IMR-90 (cell line): ENCODE data around the gene CCDC200. TPM values are rescaled to one million over a fixed set of nuclear protein-coding genes. Genes with fewer than 3 reads are reported as not detected.

Experiments
- ATAC-seq: fragments of 200-7000 bp; cut with Tn5 transposase; 2 replicates; pipeline ENCODE4 v1.9.1; 2020; ENCODE audit warnings: low read depth, mild to moderate bottlenecking, moderate library complexity
- BruUV-seq: library from RNA; stranded (reverse); fragments of 400-500 nt; replicated peaks from 2 replicates; lab custom pipeline; 2021; lab: Mats Ljungman, UMichigan
- CTCF ChIA-PET: fragments of 300-600 bp; formaldehyde crosslinking; extraction: SDS; loops from one replicate; lab custom pipeline; 2021; ENCODE audit warnings: antibody characterized with exemption; lab: Yijun Ruan, JAX
- POLR2A ChIA-PET: fragments of 300-600 bp; sonication (Branson Sonifier 250); formaldehyde crosslinking; loops from one replicate; lab custom pipeline; 2022; ENCODE audit warnings: antibody characterized with exemption; ENCODE audit not compliant: unreplicated experiment; lab: Charles Lee
- DNase-seq: peaks from one replicate; pipeline ENCODE4 v3.0.0; 2013
- H2AFZ ChIP-seq: replicated peaks from 2 replicates; pipeline ENCODE3; 2013; ENCODE audit warnings: low read length, mild to moderate bottlenecking; ENCODE audit not compliant: poor library complexity
- H2AK5ac ChIP-seq: 2 replicates; pipeline ENCODE4 v1.6.1; 2013; ENCODE audit warnings: low read depth, low read length, inconsistent platforms
- H2AK9ac ChIP-seq: replicated peaks from 2 replicates; pipeline ENCODE3; 2013; ENCODE audit warnings: mild to moderate bottlenecking, low read depth, low read length, moderate library complexity; ENCODE audit not compliant: poor library complexity
- H2BK120ac ChIP-seq: 2 replicates; pipeline ENCODE4 v1.6.1; 2013; ENCODE audit warnings: low read depth, low read length, inconsistent platforms
- H2BK15ac ChIP-seq: 3 replicates; pipeline ENCODE4 v1.6.1; 2013; ENCODE audit warnings: low read depth, low read length, inconsistent platforms
- H2BK20ac ChIP-seq: 2 replicates; pipeline ENCODE4 v1.6.1; 2013; ENCODE audit warnings: low read depth, mild to moderate bottlenecking, inconsistent platforms, low read length, moderate library complexity
- H2BK5ac ChIP-seq: 2 replicates; pipeline ENCODE4 v1.6.1; 2013; ENCODE audit warnings: mild to moderate bottlenecking, low read depth, low read length, inconsistent platforms; ENCODE audit not compliant: poor library complexity, severe bottlenecking
- H3K14ac ChIP-seq: replicated peaks from 2 replicates; pipeline ENCODE4 v1.6.1; 2013; ENCODE audit warnings: low read depth, low read length, inconsistent platforms
- H3K18ac ChIP-seq: 2 replicates; pipeline ENCODE4 v1.6.1; 2013; ENCODE audit warnings: low read depth, low read length, control low read depth
- H3K23ac ChIP-seq: 2 replicates; pipeline ENCODE4 v1.6.1; 2013; ENCODE audit warnings: low read depth, low read length, inconsistent platforms
- H3K27ac ChIP-seq: 2 replicates; pipeline ENCODE4 v1.5.1; 2013; ENCODE audit warnings: mild to moderate bottlenecking, control low read depth, low read length; ENCODE audit not compliant: insufficient read depth
- H3K27me3 ChIP-seq: 2 replicates; pipeline ENCODE4 v1.6.1; 2013; ENCODE audit warnings: low read length; ENCODE audit not compliant: control insufficient read depth, insufficient read depth
- H3K36me3 ChIP-seq: 2 replicates; pipeline ENCODE4 v1.6.1; 2013; ENCODE audit warnings: low read length, mixed read lengths; ENCODE audit not compliant: control insufficient read depth, insufficient read depth
- H3K4ac ChIP-seq: 2 replicates; pipeline ENCODE4 v1.6.1; 2013; ENCODE audit warnings: low read depth, low read length, inconsistent platforms
- H3K4me1 ChIP-seq: 2 replicates; pipeline ENCODE4 v1.6.1; 2013; ENCODE audit warnings: low read length, mixed read lengths; ENCODE audit not compliant: control insufficient read depth, insufficient read depth
- H3K4me2 ChIP-seq: 2 replicates; pipeline ENCODE4 v1.6.1; 2013; ENCODE audit warnings: low read depth, mild to moderate bottlenecking, control low read depth, low read length, moderate library complexity
- H3K4me3 ChIP-seq: 2 replicates; pipeline ENCODE4 v1.5.1; 2013; ENCODE audit warnings: low read depth, mild to moderate bottlenecking, control low read depth, low read length, moderate library complexity; ENCODE audit not compliant: insufficient read depth
- H3K56ac ChIP-seq: 2 replicates; pipeline ENCODE4 v1.6.1; 2013; ENCODE audit warnings: low read length, inconsistent platforms; ENCODE audit not compliant: insufficient read depth; ENCODE audit errors: extremely low read depth
- H3K79me1 ChIP-seq, 2 experiments: 2 replicates each; pipeline ENCODE4 v1.6.1; 2013; ENCODE audit warnings: low read length in 2 of 2, inconsistent platforms in 1 of 2, low read depth in 1 of 2
- H3K9ac ChIP-seq: 2 replicates; pipeline ENCODE4 v1.6.1; 2013; ENCODE audit warnings: low read depth, low read length, control low read depth
- H3K9me1 ChIP-seq: 2 replicates; pipeline ENCODE4 v1.6.1; 2013; ENCODE audit warnings: low read length, inconsistent platforms; ENCODE audit not compliant: insufficient read depth
- H3K9me3 ChIP-seq: 2 replicates; pipeline ENCODE4 v1.6.1; 2013; ENCODE audit warnings: low read length; ENCODE audit not compliant: control insufficient read depth, insufficient read depth
- H4K20me1 ChIP-seq: 2 replicates; pipeline ENCODE4 v1.6.1; 2013; ENCODE audit warnings: low read length, inconsistent platforms; ENCODE audit not compliant: insufficient read depth
- H4K5ac ChIP-seq: 2 replicates; pipeline ENCODE4 v1.6.1; 2013; ENCODE audit warnings: mild to moderate bottlenecking, low read depth, low read length, control low read depth
- H4K8ac ChIP-seq, 2 experiments: 2 replicates each; pipeline ENCODE4 v1.6.1; 2013; ENCODE audit warnings: low read depth in 2 of 2, low read length in 2 of 2, control low read depth in 1 of 2, inconsistent platforms in 1 of 2
- H4K91ac ChIP-seq: 2 replicates; pipeline ENCODE4 v1.6.1; 2013; ENCODE audit warnings: low read depth, low read length, inconsistent platforms; ENCODE audit not compliant: insufficient read depth
- BHLHE40 ChIP-seq: fragments of 150-350 bp; IDR thresholded peaks from 2 replicates; pipeline ENCODE4 v1.6.1; 2016; ENCODE audit warnings: mild to moderate bottlenecking, low read depth, low read length
- CEBPB ChIP-seq: IDR thresholded peaks from 2 replicates; pipeline ENCODE4 v1.6.1; 2012; ENCODE audit warnings: low read depth, low read length, improper control_type of control experiment
- CHD1 ChIP-seq: IDR thresholded peaks from 2 replicates; pipeline ENCODE4 v1.6.1; 2012; ENCODE audit warnings: low read depth, low read length, improper control_type of control experiment
- CTCF ChIP-seq: conservative IDR thresholded peaks from 2 replicates; pipeline ENCODE4 v1.5.1; 2012; ENCODE audit warnings: mild to moderate bottlenecking, low read depth, low read length, improper control_type of control experiment
- ELK1 ChIP-seq: fragments of 150-350 bp; IDR thresholded peaks from 2 replicates; pipeline ENCODE4 v1.6.1; 2016; ENCODE audit warnings: low read depth, mild to moderate bottlenecking, low read length, moderate library complexity, borderline replicate concordance
- FOS ChIP-seq: fragments of 150-350 bp; IDR thresholded peaks from 2 replicates; pipeline ENCODE4 v1.6.1; 2016; ENCODE audit warnings: low read depth, low read length
- MAFK ChIP-seq: IDR thresholded peaks from 2 replicates; pipeline ENCODE4 v1.6.1; 2012; ENCODE audit warnings: low read depth, low read length, improper control_type of control experiment
- MAZ ChIP-seq: IDR thresholded peaks from 2 replicates; pipeline ENCODE4 v1.6.1; 2012; ENCODE audit warnings: low read depth, mild to moderate bottlenecking, low read length, improper control_type of control experiment, moderate library complexity, borderline replicate concordance
- MXI1 ChIP-seq: IDR thresholded peaks from 2 replicates; pipeline ENCODE4 v1.6.1; 2012; ENCODE audit warnings: low read depth, mild to moderate bottlenecking, low read length, moderate library complexity, borderline replicate concordance
- NFE2L2 ChIP-seq: fragments of 150-350 bp; IDR thresholded peaks from 2 replicates; pipeline ENCODE4 v1.6.1; 2016; ENCODE audit warnings: low read depth, mild to moderate bottlenecking, low read length
- POLR2A ChIP-seq: IDR thresholded peaks from 2 replicates; pipeline ENCODE4 v1.6.1; 2012; ENCODE audit warnings: mild to moderate bottlenecking, low read depth, low read length
- RAD21 ChIP-seq: IDR thresholded peaks from 2 replicates; pipeline ENCODE4 v1.6.1; 2012; ENCODE audit warnings: low read length, improper control_type of control experiment
- RCOR1 ChIP-seq: IDR thresholded peaks from 2 replicates; pipeline ENCODE4 v1.6.1; 2012; ENCODE audit warnings: mild to moderate bottlenecking, low read length, improper control_type of control experiment; ENCODE audit not compliant: insufficient replicate concordance
- RFX5 ChIP-seq: IDR thresholded peaks from 2 replicates; pipeline ENCODE4 v1.8.0; 2012; ENCODE audit warnings: low read depth, mild to moderate bottlenecking, low read length, moderate library complexity
- SMC3 ChIP-seq: fragments of 150-350 bp; IDR thresholded peaks from 2 replicates; pipeline ENCODE4 v1.6.1; 2016; ENCODE audit warnings: low read depth, mild to moderate bottlenecking, antibody characterized with exemption, low read length, moderate library complexity
- WGBS, 2 experiments: methylation state at CpG; one replicate each; pipeline versions ENCODE4 v1.1.5 to v1.1.7; 2013; ENCODE audit warnings: missing lambda C conversion rate in 2 of 2; ENCODE audit not compliant: insufficient read length in 1 of 2; ENCODE audit errors: extremely low coverage in 2 of 2; 5-methylcytosine and 5-hydroxymethylcytosine counted together
- dilution Hi-C: fragments of 300-500 bp; cut with HindIII; formaldehyde crosslinking; loops from one replicate; pipeline ENCODE4 v1.14.3; 2018; ENCODE audit warnings: low sequenced_read_pairs; ENCODE audit not compliant: unreplicated experiment
- in situ Hi-C: fragments of 300-500 bp; cut with MboI; formaldehyde crosslinking; loops from 3 replicates; pipeline ENCODE4 v1.14.3; 2019; ENCODE audit warnings: low sequenced_read_pairs, inconsistent platforms, mixed read lengths
- intact Hi-C: fragments of 100-400 bp; cut with micrococcal nuclease; formaldehyde crosslinking; loops from 2 replicates; pipeline ENCODE4 v1.10.0; 2022
- polyA plus RNA-seq, 3 experiments: library from polyadenylated mRNA; depleted of rRNA; stranded (reverse); fragments of >200 nt; gene quantifications; 2 replicates each; pipeline ENCODE4 v1.2.3, GENCODE V29; 2012; ENCODE audit warnings: low replicate concordance in 1 of 3
- total RNA-seq: library from RNA; depleted of rRNA; stranded (reverse); fragments of >200 nt; gene quantifications from 2 replicates; pipeline ENCODE4 v1.2.3, GENCODE V29; 2012
- TF ChIP-seq, protein P1 (sequence below): fragments of 150-350 bp; IDR thresholded peaks from 2 replicates; pipeline ENCODE4 v1.6.1; 2017; ENCODE audit warnings: mild to moderate bottlenecking, antibody characterized with exemption, low read length, low read depth

The CCDC200 gene
- total and polyA plus RNA-seq, 2 of the 4 experiments (the other 2 are of a cell fraction): not detected

GRCh38 chr17:43211123-43211479 is 17.3 kb downstream of the CCDC200 start:
- ATAC-seq (peak; percentile 3; the same call in 1 of the 2 replicates), DNase-seq (no peak)
- WGBS, 2 experiments: 80% methylated on average over 1 of the region's 2 CpGs; no CpG with 5 or more reads in 1 of the 2 experiments
- peak overlapping the region; percentile 70 for H2BK120ac ChIP-seq
- intact Hi-C loops (loop anchor here (1.0 to 10.0 kb wide), 2 partner anchors 105 to 304 kb away; no protein-coding TSS in a partner anchor), in situ Hi-C loops (loop anchor here (25.0 kb wide), 1 partner anchor 101 kb away; no protein-coding TSS in a partner anchor), dilution Hi-C loops (no loop called here)
- H3K23ac ChIP-seq: peak overlapping the region; percentile 95
- ChIA-PET POLR2A (interaction anchor here (1.0 kb wide), 1 partner anchor 105 kb away, joined by 6 read pairs; no protein-coding TSS in a partner anchor), CTCF (no interaction called here)
- H2AK5ac ChIP-seq: peak overlapping the region; percentile 33
- peak overlapping the region; percentile 69; the same call in 1 of the 2 replicates for H2BK20ac ChIP-seq
- peak overlapping the region; percentile 74 for H3K4me3 ChIP-seq
- peak overlapping the region; percentile 70 for H3K4me2 ChIP-seq
- peaks cover 18% of the 10 kb centered on the region for H3K9me1 ChIP-seq
- H2AFZ ChIP-seq: peak overlapping the region; percentile 81
- H3K27ac ChIP-seq: peak overlapping the region; percentile 84
- H3K9ac ChIP-seq: peak overlapping the region; percentile 69
- H4K8ac ChIP-seq: peak overlapping the region; percentile 53 to 96
- peak overlapping the region; percentile 98 for H4K5ac ChIP-seq
- peak overlapping the region; percentile 83 for H3K14ac ChIP-seq
- H3K4ac ChIP-seq: peak overlapping the region; percentile 87
- peaks cover 16% of the 10 kb centered on the region for H3K4me1 ChIP-seq
- peak overlapping the region; percentile 42 for H3K18ac ChIP-seq
- TSS peak; percentile 74 for BruUV-seq
- peak overlapping the region; percentile 83 for H4K91ac ChIP-seq
- TF ChIP-seq SMC3 (no peak), CTCF (no peak), POLR2A (no peak), CHD1 (no peak), RFX5 (no peak), CEBPB (no peak), RAD21 (no peak), MAZ (no peak), MAFK (no peak), FOS (no peak), ELK1 (no peak), MXI1 (no peak), NFE2L2 (no peak), BHLHE40 (no peak), RCOR1 (no peak)
- TF ChIP-seq, protein P1, sequence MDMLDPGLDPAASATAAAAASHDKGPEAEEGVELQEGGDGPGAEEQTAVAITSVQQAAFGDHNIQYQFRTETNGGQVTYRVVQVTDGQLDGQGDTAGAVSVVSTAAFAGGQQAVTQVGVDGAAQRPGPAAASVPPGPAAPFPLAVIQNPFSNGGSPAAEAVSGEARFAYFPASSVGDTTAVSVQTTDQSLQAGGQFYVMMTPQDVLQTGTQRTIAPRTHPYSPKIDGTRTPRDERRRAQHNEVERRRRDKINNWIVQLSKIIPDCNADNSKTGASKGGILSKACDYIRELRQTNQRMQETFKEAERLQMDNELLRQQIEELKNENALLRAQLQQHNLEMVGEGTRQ: no peak
- H2BK15ac ChIP-seq: peak overlapping the region; percentile 54; the same call in 1 of the 3 replicates
- no peaks in the 10 kb centered on the region for H3K9me3 ChIP-seq
- peaks cover 18 to 40% of the 10 kb centered on the region in 2 experiments for H3K79me1 ChIP-seq
- no peaks in the 10 kb centered on the region for H4K20me1 ChIP-seq
- peaks cover 24% of the 10 kb centered on the region for H3K36me3 ChIP-seq
- no peaks in the 10 kb centered on the region for H3K27me3 ChIP-seq
- H2BK5ac ChIP-seq: peak overlapping the region; percentile 73
- peak overlapping the region; percentile 81 for H3K56ac ChIP-seq
- peak overlapping the region; percentile 51 for H2AK9ac ChIP-seq
